Ishikawa (cell line): Measurements from ENCODE around the gene STARD4.
A peak's percentile ranks its signal among the peaks of the same experiment; 100 is the strongest.

Experiments used
- CEBPB ChIP-seq: IDR thresholded peaks from 2 replicates; pipeline ENCODE4 v1.6.1; 2012
- CREB1 ChIP-seq: IDR thresholded peaks from 2 replicates; pipeline ENCODE4 v1.6.1; 2012; ENCODE audit warnings: low read depth
- EGR1 ChIP-seq: IDR thresholded peaks from 2 replicates; pipeline ENCODE4 v1.6.1; 2012
- EP300 ChIP-seq: IDR thresholded peaks from 2 replicates; pipeline ENCODE4 v1.6.1; 2012; ENCODE audit warnings: borderline replicate concordance
- FOXM1 ChIP-seq: IDR thresholded peaks from 2 replicates; pipeline ENCODE4 v1.6.1; 2012; ENCODE audit warnings: low read depth, borderline replicate concordance
- MAX ChIP-seq: IDR thresholded peaks from 2 replicates; pipeline ENCODE4 v1.6.1; 2012
- NFIC ChIP-seq: IDR thresholded peaks from 2 replicates; pipeline ENCODE4 v1.6.1; 2012
- RAD21 ChIP-seq: IDR thresholded peaks from 2 replicates; pipeline ENCODE4 v1.6.1; 2012; ENCODE audit warnings: low read depth
- REST ChIP-seq: IDR thresholded peaks from 2 replicates; pipeline ENCODE4 v1.6.1; 2012; ENCODE audit warnings: low read depth, mild to moderate bottlenecking
- TAF1 ChIP-seq: IDR thresholded peaks from 2 replicates; pipeline ENCODE4 v1.6.1; 2012; ENCODE audit warnings: low read depth, mild to moderate bottlenecking
- TCF12 ChIP-seq: IDR thresholded peaks from 2 replicates; pipeline ENCODE4 v1.6.1; 2012; ENCODE audit warnings: low read depth
- TEAD4 ChIP-seq: IDR thresholded peaks from 2 replicates; pipeline ENCODE4 v1.6.1; 2012
- USF1 ChIP-seq: IDR thresholded peaks from 2 replicates; pipeline ENCODE4 v1.6.1; 2012
- YY1 ChIP-seq: IDR thresholded peaks from 2 replicates; pipeline ENCODE4 v1.6.1; 2012; ENCODE audit warnings: low read depth
- ZBTB7A ChIP-seq: IDR thresholded peaks from 2 replicates; pipeline ENCODE4 v1.6.1; 2012; ENCODE audit warnings: low read depth

STARD4 gene

GRCh38 chr5:111512375-111513130 lies at the start of gene STARD4:
Gene STARD4, minus strand, starts transcription at chr5:111512535. Its CDS starts 5,102 bp downstream, at chr5:111507433.
- TF ChIP-seq MAX (peak; percentile 74), FOXM1 (peak; percentile 39; the same call in 1 of the 2 replicates), NFIC (peak; percentile 89), REST (no peak), TAF1 (peak; percentile 91), RAD21 (no peak), TEAD4 (no peak; the same call in 1 of the 2 replicates), YY1 (no peak), USF1 (no peak), EP300 (peak; percentile 63; the same call in 1 of the 2 replicates), CREB1 (peak; percentile 64), CEBPB (peak; percentile 31; the same call in 1 of the 2 replicates), ZBTB7A (0 out of 2 replicates have a peak, but pooled peaks have one; percentile 4), TCF12 (peak; percentile 82), EGR1 (peak; percentile 94)

- no peak for TF ChIP-seq ZBTB7A
- no peak for TF ChIP-seq USF1
- no peak for TF ChIP-seq YY1
- no peak for TF ChIP-seq EP300
- TF ChIP-seq TEAD4 = no peak
- TF ChIP-seq EGR1 = no peak
- no peak for TF ChIP-seq FOXM1
- no peak for TF ChIP-seq MAX
- no peak for TF ChIP-seq CREB1
- TF ChIP-seq NFIC = no peak
- no peak for TF ChIP-seq TAF1
Observed at GRCh38 chr5:111559680-111560079, 47.3 kb upstream of the STARD4 start.

GRCh38 chr5:111557686-111558085 lies 45.4 kb upstream of the STARD4 start:
- TF ChIP-seq FOXM1 = no peak
- no peak for TF ChIP-seq TEAD4
- no peak for TF ChIP-seq CEBPB
- no peak for TF ChIP-seq REST
- TF ChIP-seq CREB1 = no peak
- TF ChIP-seq EGR1 = no peak

GRCh38 chr5:111557111-111557510 lies 44.8 kb upstream of the STARD4 start:
- no peak for TF ChIP-seq ZBTB7A
- no peak for TF ChIP-seq TEAD4
- TF ChIP-seq EGR1 = no peak
- TF ChIP-seq FOXM1 = no peak
- TF ChIP-seq MAX = no peak
- no peak for TF ChIP-seq NFIC
- no peak for TF ChIP-seq RAD21
- no peak for TF ChIP-seq TCF12
- TF ChIP-seq CREB1 = no peak
- TF ChIP-seq USF1 = no peak

- no peak for TF ChIP-seq EP300
- TF ChIP-seq CREB1 = no peak
- no peak for TF ChIP-seq CEBPB
- TF ChIP-seq TCF12 = no peak
- no peak for TF ChIP-seq ZBTB7A
- no peak for TF ChIP-seq RAD21
- peak; percentile 50; the same call in 1 of the 2 replicates for TF ChIP-seq NFIC
- TF ChIP-seq EGR1 = no peak
Observed at GRCh38 chr5:111556501-111556900, 44.2 kb upstream of the STARD4 start.
